PC-3 (cell line): Measurements from ENCODE around the gene RFTN1. TPM values are rescaled to one million over a fixed set of nuclear protein-coding genes. Genes with fewer than 3 reads are reported as not detected.

Experiments used
- ATAC-seq: fragments of 200-7000 bp; cut with Tn5 transposase; 2 replicates; pipeline ENCODE4 v1.9.1; 2020; ENCODE audit warnings: mild to moderate bottlenecking, moderate library complexity
- Bru-seq: library from RNA; stranded (reverse); fragments of 400-500 nt; gene quantifications from one replicate; lab custom pipeline; 2021; lab: Mats Ljungman, UMichigan
- BruChase-seq, 2 experiments: library from RNA; stranded (reverse); fragments of 400-500 nt; gene quantifications; one replicate each; lab custom pipeline; 2021; lab: Mats Ljungman, UMichigan
- BruUV-seq: library from RNA; stranded (reverse); fragments of 400-500 nt; replicated peaks from 2 replicates; lab custom pipeline; 2021; lab: Mats Ljungman, UMichigan
- CTCF ChIA-PET: fragments of 300-600 bp; sonication (Branson Sonifier 250); formaldehyde crosslinking; loops from one replicate; lab custom pipeline; 2022; ENCODE audit warnings: antibody characterized with exemption; lab: Charles Lee
- POLR2A ChIA-PET: fragments of 300-600 bp; sonication (Branson Sonifier 250); formaldehyde crosslinking; loops from one replicate; lab custom pipeline; 2022; ENCODE audit warnings: antibody characterized with exemption; ENCODE audit not compliant: unreplicated experiment; lab: Charles Lee
- DNase-seq: peaks from one replicate; pipeline ENCODE4 v3.0.0-alpha.2; 2015
- H2AFZ ChIP-seq: fragments of 300-600 bp; sonication (generic); 2 replicates; pipeline ENCODE4 v1.6.0; 2016; ENCODE audit warnings: antibody characterized with exemption, low read length
- H3F3A ChIP-seq: fragments of 300-600 bp; sonication (generic); one replicate; pipeline ENCODE4 v1.6.0; 2017; ENCODE audit warnings: antibody characterized with exemption, low read length, control low read depth, mild to moderate bottlenecking; ENCODE audit not compliant: unreplicated experiment
- H3K27ac ChIP-seq: fragments of 300-600 bp; sonication (generic); 2 replicates; pipeline ENCODE4 v1.5.1; 2016; ENCODE audit warnings: mild to moderate bottlenecking, low read length
- H3K27me3 ChIP-seq: fragments of 300-600 bp; sonication (generic); 2 replicates; pipeline ENCODE4 v1.6.1; 2016; ENCODE audit warnings: low read length, mixed read lengths
- H3K36me3 ChIP-seq: fragments of 300-600 bp; sonication (generic); 2 replicates; pipeline ENCODE4 v1.6.1; 2016; ENCODE audit warnings: low read depth, mixed run types, low read length, mixed read lengths
- H3K4me1 ChIP-seq: fragments of 300-600 bp; sonication (generic); 2 replicates; pipeline ENCODE4 v1.5.1; 2016; ENCODE audit warnings: low read length; ENCODE audit not compliant: insufficient read depth
- H3K4me2 ChIP-seq: fragments of 300-600 bp; sonication (generic); 2 replicates; pipeline ENCODE4 v1.6.0; 2016; ENCODE audit warnings: low read length
- H3K4me3 ChIP-seq: fragments of 300-600 bp; sonication (generic); 2 replicates; pipeline ENCODE4 v1.5.1; 2016; ENCODE audit warnings: mild to moderate bottlenecking, low read length, mixed read lengths
- H3K79me2 ChIP-seq: fragments of 300-600 bp; sonication (generic); 2 replicates; pipeline ENCODE4 v1.6.1; 2017; ENCODE audit warnings: low read length, mixed read lengths
- H3K9ac ChIP-seq: fragments of 300-600 bp; sonication (generic); 2 replicates; pipeline ENCODE4 v1.6.0; 2016; ENCODE audit warnings: mild to moderate bottlenecking, low read length
- H3K9me2 ChIP-seq: fragments of 300-600 bp; sonication (generic); replicated peaks from 2 replicates; pipeline ENCODE4 v1.6.1; 2016; ENCODE audit warnings: mixed run types, low read length, mixed read lengths
- H3K9me3 ChIP-seq: fragments of 300-600 bp; sonication (generic); 2 replicates; pipeline ENCODE4 v1.6.1; 2016; ENCODE audit warnings: low read length, mixed read lengths
- H4K20me1 ChIP-seq: fragments of 300-600 bp; sonication (generic); 2 replicates; pipeline ENCODE4 v1.6.1; 2016; ENCODE audit warnings: low read length, mixed read lengths
- EZH2 ChIP-seq: fragments of 300-600 bp; sonication (generic); IDR thresholded peaks from one replicate; pipeline ENCODE4 v1.6.1; 2017; ENCODE audit warnings: antibody characterized with exemption, mild to moderate bottlenecking, low read length; ENCODE audit not compliant: unreplicated experiment
- EZH2phosphoT487 ChIP-seq: fragments of 300-600 bp; sonication (generic); IDR thresholded peaks from 2 replicates; pipeline ENCODE4 v1.6.1; 2018; ENCODE audit warnings: mild to moderate bottlenecking, antibody characterized with exemption, low read length, borderline replicate concordance
- intact Hi-C: fragments of 100-400 bp; cut with micrococcal nuclease; formaldehyde crosslinking; loops from 2 replicates; pipeline ENCODE4 v1.9.0; 2023
- long read RNA-seq: library from polyadenylated mRNA; unstranded; transcript quantifications from one replicate; pipeline ENCODE4 v2.0.0, GENCODE V29; 2021; ENCODE audit not compliant: unreplicated experiment
- total RNA-seq: library from RNA; depleted of rRNA; stranded (reverse); fragments of >200 nt; gene quantifications from 2 replicates; pipeline ENCODE4 v1.2.3, GENCODE V29; 2014; rRNA removed
- TF ChIP-seq, protein P1 (sequence below): fragments of 300-600 bp; sonication (generic); conservative IDR thresholded peaks from 2 replicates; pipeline ENCODE4 v1.5.1; 2017; ENCODE audit warnings: antibody characterized with exemption, low read depth, mild to moderate bottlenecking, low read length

The RFTN1 gene, protein sequence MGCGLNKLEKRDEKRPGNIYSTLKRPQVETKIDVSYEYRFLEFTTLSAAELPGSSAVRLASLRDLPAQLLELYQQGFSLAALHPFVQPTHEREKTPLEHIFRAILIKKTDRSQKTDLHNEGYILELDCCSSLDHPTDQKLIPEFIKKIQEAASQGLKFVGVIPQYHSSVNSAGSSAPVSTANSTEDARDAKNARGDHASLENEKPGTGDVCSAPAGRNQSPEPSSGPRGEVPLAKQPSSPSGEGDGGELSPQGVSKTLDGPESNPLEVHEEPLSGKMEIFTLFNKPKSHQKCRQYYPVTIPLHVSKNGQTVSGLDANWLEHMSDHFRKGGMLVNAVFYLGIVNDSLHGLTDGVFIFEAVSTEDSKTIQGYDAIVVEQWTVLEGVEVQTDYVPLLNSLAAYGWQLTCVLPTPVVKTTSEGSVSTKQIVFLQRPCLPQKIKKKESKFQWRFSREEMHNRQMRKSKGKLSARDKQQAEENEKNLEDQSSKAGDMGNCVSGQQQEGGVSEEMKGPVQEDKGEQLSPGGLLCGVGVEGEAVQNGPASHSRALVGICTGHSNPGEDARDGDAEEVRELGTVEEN
- total RNA-seq, result 9.7 and 12.3 TPM in 2 replicates
- percentile 29 among the genes with signal in this experiment for Bru-seq, nascent RNA
- percentile 21 among the genes with signal in this experiment for BruChase-seq, experiment 1, labeled RNA remaining after a 6-hour chase
- percentile 15 among the genes with signal in this experiment for BruChase-seq, experiment 2, labeled RNA remaining after a 2-hour chase
- long read RNA-seq, partial matches to known transcripts, result 0 of 4 reads
- long read RNA-seq, other reads (novel, unspliced or antisense), result 3 of 4 reads

DNA sequence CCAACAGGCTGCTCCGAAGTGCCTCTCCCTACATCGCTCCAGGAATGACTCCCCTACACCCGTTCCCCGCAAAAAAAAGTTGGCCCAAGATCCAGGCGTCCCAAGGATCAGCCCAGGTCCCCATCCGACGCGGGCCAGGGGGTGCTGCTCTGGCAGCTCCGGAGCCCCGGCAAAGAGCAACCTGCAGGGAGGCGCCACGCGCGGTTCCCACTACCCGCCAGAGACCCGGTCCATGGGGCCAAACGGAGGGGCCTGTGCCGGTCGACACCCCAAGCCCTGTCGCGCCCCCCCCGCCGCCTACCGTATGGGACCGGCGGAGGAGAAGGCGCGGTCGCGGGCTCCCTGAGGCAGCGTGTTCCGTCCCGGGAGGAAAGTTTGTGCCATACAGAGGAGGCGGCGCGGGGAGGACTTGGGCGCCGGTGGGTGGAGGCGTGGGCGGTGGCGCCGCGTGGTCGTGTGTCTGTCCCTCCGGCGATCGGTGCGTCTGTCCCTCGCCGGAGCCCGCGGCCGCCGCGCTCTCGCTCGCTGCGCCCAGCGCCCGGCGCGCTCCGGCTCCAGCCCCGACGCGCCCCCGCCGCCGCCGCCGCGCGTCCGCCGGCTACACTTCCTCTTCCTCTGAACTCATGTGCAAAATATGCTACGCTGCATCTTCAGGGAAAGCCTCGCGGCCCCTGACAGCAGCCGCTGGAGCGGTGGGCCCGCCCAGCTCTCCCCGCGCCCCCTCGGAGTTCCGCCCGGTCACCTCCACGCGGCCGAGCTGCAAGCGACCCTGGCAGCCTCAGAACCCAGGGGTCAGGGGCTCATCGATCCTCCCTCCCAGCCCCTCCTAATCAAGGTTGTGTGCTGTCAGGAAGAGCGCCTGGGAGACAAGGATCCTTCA lies at the start of gene RFTN1:
Gene RFTN1 (minus strand): TSS at position 559 of the 880 bp plus-strand sequence. CDS start 19,830 bp downstream, outside the sequence.
- peak; percentile 76 for ATAC-seq
- Histone ChIP-seq H3K9me2 (no peaks in the 10 kb centered on the region), H3K4me2 (peak within 1 kb of the TSS; percentile 95), H3F3A (no peaks in the 10 kb centered on the region), H3K9me3 (no peaks in the 10 kb centered on the region), H3K4me3 (peak within 1 kb of the TSS; percentile 85), H3K27me3 (no peaks in the 10 kb centered on the region), H3K27ac (no peak within 1 kb of the TSS), H3K79me2 (no peaks in the 10 kb centered on the region), H2AFZ (peak within 1 kb of the TSS; percentile 97), H3K36me3 (no peaks in the 10 kb centered on the region), H3K4me1 (peaks cover 11% of the 10 kb centered on the region; the same call in 1 of the 2 replicates), H4K20me1 (no peaks in the 10 kb centered on the region), H3K9ac (peak within 1 kb of the TSS; percentile 39)
- no peak for TF ChIP-seq EZH2
- TF ChIP-seq, protein P1, sequence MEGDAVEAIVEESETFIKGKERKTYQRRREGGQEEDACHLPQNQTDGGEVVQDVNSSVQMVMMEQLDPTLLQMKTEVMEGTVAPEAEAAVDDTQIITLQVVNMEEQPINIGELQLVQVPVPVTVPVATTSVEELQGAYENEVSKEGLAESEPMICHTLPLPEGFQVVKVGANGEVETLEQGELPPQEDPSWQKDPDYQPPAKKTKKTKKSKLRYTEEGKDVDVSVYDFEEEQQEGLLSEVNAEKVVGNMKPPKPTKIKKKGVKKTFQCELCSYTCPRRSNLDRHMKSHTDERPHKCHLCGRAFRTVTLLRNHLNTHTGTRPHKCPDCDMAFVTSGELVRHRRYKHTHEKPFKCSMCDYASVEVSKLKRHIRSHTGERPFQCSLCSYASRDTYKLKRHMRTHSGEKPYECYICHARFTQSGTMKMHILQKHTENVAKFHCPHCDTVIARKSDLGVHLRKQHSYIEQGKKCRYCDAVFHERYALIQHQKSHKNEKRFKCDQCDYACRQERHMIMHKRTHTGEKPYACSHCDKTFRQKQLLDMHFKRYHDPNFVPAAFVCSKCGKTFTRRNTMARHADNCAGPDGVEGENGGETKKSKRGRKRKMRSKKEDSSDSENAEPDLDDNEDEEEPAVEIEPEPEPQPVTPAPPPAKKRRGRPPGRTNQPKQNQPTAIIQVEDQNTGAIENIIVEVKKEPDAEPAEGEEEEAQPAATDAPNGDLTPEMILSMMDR, result no peak
- no peak for TF ChIP-seq EZH2phosphoT487
- BruUV-seq, result no TSS peak
- intact Hi-C loops, result no loop called here
- ChIA-PET CTCF (no interaction called here), POLR2A (no interaction called here)
- peak; percentile 63 for DNase-seq

DNA sequence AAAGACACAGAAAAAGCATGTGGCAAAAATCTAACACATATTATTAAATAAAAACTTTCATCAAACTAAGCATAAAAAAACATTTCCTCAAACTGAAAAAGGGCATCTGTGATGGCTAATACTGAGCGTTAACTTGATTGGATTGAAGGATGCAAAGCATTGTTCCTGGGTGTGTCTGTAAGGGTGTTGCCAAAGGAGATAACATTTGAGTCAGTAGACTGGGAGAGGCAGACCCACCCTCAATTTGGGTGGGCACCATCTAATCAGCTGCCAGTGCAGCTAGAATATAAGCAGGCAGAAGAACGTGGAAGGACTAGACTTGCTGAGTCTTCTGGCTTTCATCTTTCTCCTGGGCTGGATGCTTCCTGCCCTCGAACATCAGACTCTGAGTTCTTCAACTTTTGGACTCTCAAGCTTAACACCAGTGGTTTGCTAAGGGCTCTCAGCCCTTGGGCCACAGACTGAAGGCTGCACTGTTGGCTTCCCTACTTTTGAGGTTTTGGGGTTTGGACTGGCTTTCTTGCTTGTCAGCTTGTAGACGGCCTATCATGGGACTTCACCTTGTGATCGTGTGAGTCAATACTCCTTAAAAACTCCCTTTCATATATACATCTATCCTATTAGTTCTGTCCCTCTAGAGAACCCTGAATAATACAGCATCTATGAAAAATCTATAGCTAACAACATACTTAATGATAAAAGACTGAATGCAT lies 46.3 kb upstream of the RFTN1 start:
- no peaks in the 10 kb centered on the region for H3K36me3 ChIP-seq
- no peaks in the 10 kb centered on the region for H3K27me3 ChIP-seq
- intact Hi-C loops, result no loop called here
- BruUV-seq, result no TSS peak
- DNase-seq, result no peak
- H3K9me3 ChIP-seq, result no peaks in the 10 kb centered on the region
- no peaks in the 10 kb centered on the region for H4K20me1 ChIP-seq
- no peak for TF ChIP-seq EZH2
- TF ChIP-seq, protein P1, result no peak
- no peak for TF ChIP-seq EZH2phosphoT487
- ChIA-PET POLR2A (no interaction called here), CTCF (no interaction called here)
- no peak overlapping the region for H3K27ac ChIP-seq
- H2AFZ ChIP-seq, result no peak overlapping the region
- no peak overlapping the region for H3K4me2 ChIP-seq
- H3K4me1 ChIP-seq, result no peaks in the 10 kb centered on the region
- no peaks in the 10 kb centered on the region for H3K79me2 ChIP-seq
- no peaks in the 10 kb centered on the region for H3K9me2 ChIP-seq
- H3K9ac ChIP-seq, result no peak overlapping the region
- no peak for ATAC-seq
- H3K4me3 ChIP-seq, result no peak overlapping the region
- no peaks in the 10 kb centered on the region for H3F3A ChIP-seq
